Measurements from ENCODE around the gene COBLL1. TPM values are rescaled to one million over a fixed set of nuclear protein-coding genes. Genes with fewer than 3 reads are reported as not detected.

The COBLL1 gene
- total RNA-seq, 4 donors from 2014 or later = 43.2 to 97.3 (median 68.6) TPM

DNA sequence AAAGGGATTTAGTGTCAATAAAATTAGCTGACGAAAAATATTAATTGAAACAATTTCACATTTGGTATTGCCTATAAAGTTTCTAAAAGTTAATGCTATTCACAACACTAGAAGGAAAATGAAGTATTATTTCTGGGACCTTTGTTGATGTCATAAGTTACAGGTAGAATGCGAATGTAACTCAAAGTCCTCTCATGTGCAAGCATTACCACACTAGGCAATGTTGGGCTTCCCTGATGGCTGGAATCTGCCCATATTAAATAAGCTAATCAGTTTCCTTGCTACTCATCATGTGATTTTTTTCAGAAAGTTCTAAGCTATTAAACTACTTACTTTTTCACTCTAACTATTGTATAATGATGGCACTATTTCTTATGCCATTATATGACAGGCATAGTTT, 44.6 kb downstream of the COBLL1 start:
- no peak for DNase-seq (ENCODE audit: low spot score in 2 of 2)
- TF ChIP-seq, protein P1, sequence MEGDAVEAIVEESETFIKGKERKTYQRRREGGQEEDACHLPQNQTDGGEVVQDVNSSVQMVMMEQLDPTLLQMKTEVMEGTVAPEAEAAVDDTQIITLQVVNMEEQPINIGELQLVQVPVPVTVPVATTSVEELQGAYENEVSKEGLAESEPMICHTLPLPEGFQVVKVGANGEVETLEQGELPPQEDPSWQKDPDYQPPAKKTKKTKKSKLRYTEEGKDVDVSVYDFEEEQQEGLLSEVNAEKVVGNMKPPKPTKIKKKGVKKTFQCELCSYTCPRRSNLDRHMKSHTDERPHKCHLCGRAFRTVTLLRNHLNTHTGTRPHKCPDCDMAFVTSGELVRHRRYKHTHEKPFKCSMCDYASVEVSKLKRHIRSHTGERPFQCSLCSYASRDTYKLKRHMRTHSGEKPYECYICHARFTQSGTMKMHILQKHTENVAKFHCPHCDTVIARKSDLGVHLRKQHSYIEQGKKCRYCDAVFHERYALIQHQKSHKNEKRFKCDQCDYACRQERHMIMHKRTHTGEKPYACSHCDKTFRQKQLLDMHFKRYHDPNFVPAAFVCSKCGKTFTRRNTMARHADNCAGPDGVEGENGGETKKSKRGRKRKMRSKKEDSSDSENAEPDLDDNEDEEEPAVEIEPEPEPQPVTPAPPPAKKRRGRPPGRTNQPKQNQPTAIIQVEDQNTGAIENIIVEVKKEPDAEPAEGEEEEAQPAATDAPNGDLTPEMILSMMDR (IDR thresholded peaks at IDR 0.05) = no peak
- H3K4me3 ChIP-seq (ENCODE audit: low read depth, poor library complexity, severe bottlenecking) = no peak overlapping the region
- WGBS, 2 donors = 95 to 97% methylated on average over 2 of the region's 2 CpGs
- intact Hi-C loops (cut with DNase I; ENCODE audit: low total_unique reads) = no loop called here

DNA sequence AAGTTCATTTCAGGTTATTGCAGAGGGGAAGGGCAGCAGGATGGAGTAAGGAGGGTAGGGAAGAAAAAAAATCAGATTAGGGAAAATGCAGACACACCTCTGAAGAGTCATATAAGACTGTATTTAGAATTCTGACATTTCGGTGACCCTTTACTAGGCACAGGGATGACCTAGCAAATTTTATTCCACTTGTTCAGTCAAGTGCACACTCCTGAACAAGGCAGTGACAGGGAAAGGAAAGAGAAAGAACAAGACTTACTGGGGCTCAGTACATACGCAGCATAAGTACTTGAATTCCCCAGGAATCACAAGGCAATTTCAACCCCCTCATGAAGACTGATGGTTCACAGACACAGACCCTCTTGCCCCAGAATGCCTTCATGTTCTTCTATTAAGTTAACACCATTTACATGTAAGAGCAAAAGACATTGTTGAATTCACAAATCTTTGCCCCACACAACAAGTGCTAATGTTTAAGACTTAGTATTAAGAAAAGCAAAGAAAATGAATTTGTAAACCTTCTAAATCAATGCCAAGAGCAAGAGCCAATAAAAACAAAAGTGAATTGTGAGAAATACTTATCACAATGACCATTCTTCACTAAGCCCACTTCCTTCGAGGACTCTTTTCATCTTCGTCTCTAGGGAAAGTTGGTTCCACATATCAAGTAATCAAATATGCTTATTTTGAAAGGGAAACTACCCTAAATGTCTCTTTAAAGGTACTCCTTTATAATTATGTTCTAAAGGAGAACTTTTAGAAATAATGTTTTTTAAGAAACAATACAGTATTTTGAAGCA, 47.0 kb downstream of the COBLL1 start:
- no peak for DNase-seq (ENCODE audit: low spot score in 2 of 2)
- intact Hi-C loops (cut with DNase I; ENCODE audit: low total_unique reads) = no loop called here
- no peak overlapping the region for H3K4me3 ChIP-seq (ENCODE audit: low read depth, poor library complexity, severe bottlenecking)
- 47 to 61% methylated on average over 4 of the region's 4 CpGs for WGBS, 2 donors
- TF ChIP-seq POLR2A (IDR thresholded peaks at IDR 0.05) = no peak
- TF ChIP-seq, protein P1 (IDR thresholded peaks at IDR 0.05) = no peak

DNA sequence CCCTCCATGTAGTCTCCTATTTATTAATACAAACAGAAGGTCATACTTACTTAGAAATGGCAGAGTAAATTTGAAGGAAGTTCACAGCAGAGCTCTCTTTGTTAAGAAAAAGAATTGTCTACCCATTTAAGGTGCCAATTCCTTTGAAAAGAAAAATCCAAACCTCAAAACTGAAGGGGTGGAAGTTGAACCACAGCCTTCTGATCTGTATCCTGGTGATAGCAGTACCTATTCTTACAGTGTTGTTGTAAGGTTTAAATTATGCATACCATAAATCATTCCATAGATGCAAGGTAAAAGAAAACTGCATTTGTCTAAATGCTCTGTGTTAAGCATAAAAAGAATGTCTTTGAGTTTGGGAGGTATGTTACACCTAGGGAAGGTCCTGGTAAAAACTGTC, 47.6 kb downstream of the COBLL1 start:
- TF ChIP-seq, protein P1 (IDR thresholded peaks at IDR 0.05) = no peak
- TF ChIP-seq POLR2A (IDR thresholded peaks at IDR 0.05) = no peak
- intact Hi-C loops (cut with DNase I; ENCODE audit: low total_unique reads) = no loop called here

DNA sequence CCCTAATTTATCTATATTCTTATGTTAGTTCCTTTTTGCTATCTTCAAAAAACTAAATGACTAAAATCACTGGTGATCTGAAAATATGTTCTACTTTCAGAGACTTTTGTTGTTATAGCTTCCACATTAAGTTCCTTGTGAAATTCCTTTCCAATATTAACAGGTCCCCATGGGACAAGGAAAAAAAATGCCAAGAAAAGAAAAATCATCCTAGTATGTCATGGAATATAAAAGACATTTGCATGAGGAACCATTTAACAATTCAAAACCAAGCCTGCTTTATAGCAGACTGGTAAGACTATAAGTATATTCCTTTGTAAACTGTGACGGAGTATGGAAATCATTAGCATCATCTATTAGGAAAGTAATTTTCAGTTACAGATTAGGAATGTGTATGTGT, 48.1 kb downstream of the COBLL1 start:
- intact Hi-C loops (cut with DNase I; ENCODE audit: low total_unique reads) = no loop called here
- no peak for TF ChIP-seq POLR2A (IDR thresholded peaks at IDR 0.05)
- TF ChIP-seq, protein P1 (IDR thresholded peaks at IDR 0.05) = no peak
- no peak for DNase-seq (ENCODE audit: low spot score in 2 of 2)
- WGBS, 2 donors = 64 to 65% methylated on average over 1 of the region's 1 CpG
- no peak overlapping the region for H3K4me3 ChIP-seq (ENCODE audit: low read depth, poor library complexity, severe bottlenecking)

More for the DNA sequence above, 47.6 kb downstream of the COBLL1 start:
- no peak for DNase-seq (ENCODE audit: low spot score in 2 of 2)
- H3K4me3 ChIP-seq (ENCODE audit: low read depth, poor library complexity, severe bottlenecking) = no peak overlapping the region

DNA sequence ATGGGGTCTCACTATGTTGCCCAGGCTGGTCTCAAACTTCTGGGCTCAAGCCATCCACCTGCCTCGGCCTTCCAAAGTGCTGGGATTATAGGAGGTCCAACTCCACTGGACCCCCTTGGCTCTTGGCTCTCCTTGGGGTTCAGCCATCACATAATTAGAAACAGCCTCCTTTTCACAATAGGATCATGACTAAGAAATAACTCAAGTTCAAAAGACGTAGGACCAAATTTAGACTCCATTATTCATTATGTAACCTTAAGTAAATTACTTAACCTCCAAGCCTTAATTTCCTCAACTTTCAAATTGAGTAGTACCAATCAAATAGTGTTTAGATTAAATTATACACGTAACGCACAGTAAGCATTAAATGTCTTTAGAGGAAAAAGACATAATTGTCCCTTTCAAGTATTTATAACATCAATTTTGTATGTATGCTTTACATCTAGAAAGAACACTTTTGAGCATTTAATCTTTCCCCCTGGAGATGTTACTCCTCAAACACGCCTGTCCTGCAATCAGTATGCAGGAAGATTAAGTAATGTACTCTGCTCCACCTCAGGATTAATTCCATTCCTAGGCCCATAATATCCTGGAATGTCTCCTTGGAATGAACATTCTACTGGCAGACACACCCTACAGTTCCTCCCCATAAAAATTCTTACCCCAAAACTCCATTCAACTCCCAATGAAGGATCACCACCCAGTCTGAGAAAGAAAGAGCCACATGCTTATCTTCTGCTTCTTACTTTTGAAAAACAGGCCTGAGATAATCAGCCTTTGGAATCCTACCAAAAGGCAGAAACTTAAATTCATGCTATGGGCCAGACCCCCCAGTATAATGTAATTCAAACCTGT, 49.1 kb downstream of the COBLL1 start:
- TF ChIP-seq POLR2A (IDR thresholded peaks at IDR 0.05) = no peak
- TF ChIP-seq, protein P1 (IDR thresholded peaks at IDR 0.05) = no peak
- WGBS, 2 donors = 64 to 73% methylated on average over 5 of the region's 5 CpGs
- no peak for DNase-seq (ENCODE audit: low spot score in 2 of 2)
- H3K4me3 ChIP-seq (ENCODE audit: low read depth, poor library complexity, severe bottlenecking) = no peak overlapping the region
- intact Hi-C loops (cut with DNase I; ENCODE audit: low total_unique reads) = no loop called here

All from lower leg skin (tissue), 4 donors.